Neural crest cell (in vitro differentiated cells): ENCODE data around the gene ZNF544. TPM values are rescaled to one million over a fixed set of nuclear protein-coding genes. Genes with fewer than 3 reads are reported as not detected.

Experiments used
- DNase-seq: peaks from one replicate; pipeline ENCODE4 v3.0.0; 2021; ENCODE audit warnings: low read depth, mixed read lengths, low spot score
- H3K27ac Mint-ChIP-seq: one replicate; pipeline ENCODE4 v1.8.0; 2021; ENCODE audit warnings: mild to moderate bottlenecking, mixed read lengths; ENCODE audit not compliant: unreplicated experiment
- H3K27me3 Mint-ChIP-seq: 2 replicates; pipeline ENCODE4 v1.8.0; 2021; ENCODE audit warnings: low read depth, mild to moderate bottlenecking, mixed read lengths
- H3K36me3 Mint-ChIP-seq: 2 replicates; pipeline ENCODE4 v1.8.0; 2021; ENCODE audit warnings: low read depth, mild to moderate bottlenecking, mixed read lengths
- H3K4me1 Mint-ChIP-seq: 2 replicates; pipeline ENCODE4 v1.8.0; 2021; ENCODE audit warnings: mixed read lengths
- H3K4me3 Mint-ChIP-seq: one replicate; pipeline ENCODE4 v1.8.0; 2021; ENCODE audit warnings: mild to moderate bottlenecking, mixed read lengths
- H3K9me3 Mint-ChIP-seq: 2 replicates; pipeline ENCODE4 v1.8.0; 2021; ENCODE audit warnings: mixed read lengths
- total RNA-seq: library from RNA; stranded (reverse); gene quantifications from 2 replicates; pipeline ENCODE4 v1.2.1, GENCODE V29; 2021
- TF ChIP-seq, protein P1 (sequence below): fragments of 200-600 bp; sonication (generic); conservative IDR thresholded peaks from 2 replicates; pipeline ENCODE4 v1.5.0; 2021; ENCODE audit warnings: antibody characterized with exemption, mild to moderate bottlenecking

ZNF544 gene
- total RNA-seq, 1 donor from 2014 or later: 47.4 TPM

DNA sequence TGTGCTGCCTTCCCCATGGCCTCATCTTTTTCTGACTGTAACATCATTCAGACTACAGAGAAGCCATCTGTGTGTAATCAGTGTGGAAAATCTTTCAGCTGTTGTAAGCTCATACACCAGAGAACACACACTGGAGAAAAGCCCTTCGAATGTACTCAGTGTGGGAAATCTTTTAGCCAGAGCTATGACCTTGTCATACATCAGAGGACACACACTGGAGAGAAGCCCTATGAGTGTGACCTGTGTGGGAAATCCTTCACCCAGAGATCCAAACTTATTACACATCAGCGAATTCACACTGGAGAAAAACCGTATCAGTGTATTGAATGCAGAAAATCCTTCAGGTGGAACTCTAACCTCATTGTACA is 32.9 kb downstream of the ZNF544 start:
- H3K4me3 Mint-ChIP-seq: no peak overlapping the region
- TF ChIP-seq, protein P1, sequence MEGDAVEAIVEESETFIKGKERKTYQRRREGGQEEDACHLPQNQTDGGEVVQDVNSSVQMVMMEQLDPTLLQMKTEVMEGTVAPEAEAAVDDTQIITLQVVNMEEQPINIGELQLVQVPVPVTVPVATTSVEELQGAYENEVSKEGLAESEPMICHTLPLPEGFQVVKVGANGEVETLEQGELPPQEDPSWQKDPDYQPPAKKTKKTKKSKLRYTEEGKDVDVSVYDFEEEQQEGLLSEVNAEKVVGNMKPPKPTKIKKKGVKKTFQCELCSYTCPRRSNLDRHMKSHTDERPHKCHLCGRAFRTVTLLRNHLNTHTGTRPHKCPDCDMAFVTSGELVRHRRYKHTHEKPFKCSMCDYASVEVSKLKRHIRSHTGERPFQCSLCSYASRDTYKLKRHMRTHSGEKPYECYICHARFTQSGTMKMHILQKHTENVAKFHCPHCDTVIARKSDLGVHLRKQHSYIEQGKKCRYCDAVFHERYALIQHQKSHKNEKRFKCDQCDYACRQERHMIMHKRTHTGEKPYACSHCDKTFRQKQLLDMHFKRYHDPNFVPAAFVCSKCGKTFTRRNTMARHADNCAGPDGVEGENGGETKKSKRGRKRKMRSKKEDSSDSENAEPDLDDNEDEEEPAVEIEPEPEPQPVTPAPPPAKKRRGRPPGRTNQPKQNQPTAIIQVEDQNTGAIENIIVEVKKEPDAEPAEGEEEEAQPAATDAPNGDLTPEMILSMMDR: no peak
- H3K9me3 Mint-ChIP-seq: peaks cover 32% of the 10 kb centered on the region
- no peak overlapping the region for H3K27ac Mint-ChIP-seq
- no peaks in the 10 kb centered on the region for H3K4me1 Mint-ChIP-seq
- peaks cover 87% of the 10 kb centered on the region for H3K36me3 Mint-ChIP-seq
- peaks cover 18% of the 10 kb centered on the region for H3K27me3 Mint-ChIP-seq
- DNase-seq: no peak

DNA sequence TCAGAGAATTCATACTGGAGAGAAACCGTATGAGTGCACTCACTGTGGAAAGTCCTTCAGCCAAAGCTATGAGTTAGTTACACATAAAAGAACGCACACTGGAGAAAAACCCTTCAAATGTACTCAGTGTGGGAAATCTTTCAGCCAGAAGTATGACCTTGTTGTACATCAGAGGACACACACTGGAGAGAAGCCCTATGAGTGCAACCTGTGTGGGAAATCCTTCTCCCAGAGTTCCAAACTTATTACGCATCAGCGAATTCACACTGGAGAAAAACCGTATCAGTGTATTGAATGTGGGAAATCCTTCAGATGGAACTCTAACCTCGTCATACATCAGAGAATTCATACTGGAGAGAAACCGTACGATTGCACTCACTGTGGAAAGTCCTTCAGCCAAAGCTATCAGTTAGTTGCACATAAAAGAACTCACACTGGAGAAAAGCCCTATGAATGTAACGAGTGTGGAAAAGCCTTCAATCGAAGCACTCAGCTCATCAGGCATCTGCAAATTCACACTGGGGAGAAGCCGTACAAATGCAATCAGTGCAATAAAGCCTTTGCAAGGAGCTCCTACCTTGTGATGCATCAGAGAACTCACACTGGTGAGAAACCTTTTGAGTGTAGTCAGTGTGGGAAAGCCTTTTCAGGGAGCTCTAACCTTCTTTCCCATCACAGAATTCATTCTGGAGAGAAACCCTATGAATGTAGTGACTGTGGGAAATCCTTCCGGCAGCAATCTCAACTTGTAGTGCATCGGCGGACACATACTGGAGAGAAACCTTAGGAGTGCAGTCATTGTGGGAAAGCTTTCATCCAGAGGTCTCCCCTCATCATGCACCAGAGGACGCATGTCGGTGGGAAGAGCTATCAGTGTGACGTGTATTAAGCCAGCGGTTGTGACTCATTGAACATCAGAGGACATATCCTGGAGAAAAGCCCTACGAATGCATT is 33.5 kb downstream of the ZNF544 start:
- Mint-ChIP-seq H3K4me3 (peak overlapping the region; percentile 49), H3K27me3 (peaks cover 21% of the 10 kb centered on the region), H3K36me3 (peaks cover 86% of the 10 kb centered on the region), H3K4me1 (no peaks in the 10 kb centered on the region), H3K9me3 (peaks cover 33% of the 10 kb centered on the region), H3K27ac (peak overlapping the region; percentile 35)
- TF ChIP-seq, protein P1: no peak
- no peak for DNase-seq

- Mint-ChIP-seq H3K27ac (peak overlapping the region; percentile 35), H3K27me3 (peaks cover 16% of the 10 kb centered on the region), H3K4me3 (peak overlapping the region; percentile 31), H3K36me3 (peaks cover 79% of the 10 kb centered on the region), H3K9me3 (peaks cover 27% of the 10 kb centered on the region), H3K4me1 (no peaks in the 10 kb centered on the region)
- TF ChIP-seq, protein P1: no peak
- DNase-seq: no peak
These were observed 34.2 kb downstream of the ZNF544 start for GRCh38 chr19:58262922-58263296.

DNA sequence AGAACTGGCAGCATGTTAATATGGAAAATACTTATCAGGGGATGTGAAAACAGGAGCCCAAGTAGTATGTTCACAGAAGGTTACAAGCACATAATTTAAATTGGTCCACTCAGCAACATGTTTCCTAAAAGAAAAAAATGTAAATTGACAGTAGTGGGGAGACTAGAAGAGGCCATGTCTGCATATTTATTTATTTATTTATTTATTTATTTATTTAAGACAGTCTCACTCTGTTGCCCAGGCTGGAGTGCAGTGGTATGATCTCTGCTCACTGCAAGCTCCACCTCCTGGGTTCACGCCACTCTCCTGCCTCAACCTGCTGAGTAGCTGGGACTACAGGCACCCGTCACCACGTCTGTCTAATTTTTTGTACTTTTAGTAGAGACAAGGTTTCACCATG is 36.4 kb downstream of the ZNF544 start:
- DNase-seq: no peak
- H3K27ac Mint-ChIP-seq: no peak overlapping the region
- H3K36me3 Mint-ChIP-seq: peaks cover 72% of the 10 kb centered on the region
- H3K9me3 Mint-ChIP-seq: peaks cover 28% of the 10 kb centered on the region
- TF ChIP-seq, protein P1: no peak
- H3K27me3 Mint-ChIP-seq: peaks cover 14% of the 10 kb centered on the region
- no peaks in the 10 kb centered on the region for H3K4me1 Mint-ChIP-seq
- no peak overlapping the region for H3K4me3 Mint-ChIP-seq

DNA sequence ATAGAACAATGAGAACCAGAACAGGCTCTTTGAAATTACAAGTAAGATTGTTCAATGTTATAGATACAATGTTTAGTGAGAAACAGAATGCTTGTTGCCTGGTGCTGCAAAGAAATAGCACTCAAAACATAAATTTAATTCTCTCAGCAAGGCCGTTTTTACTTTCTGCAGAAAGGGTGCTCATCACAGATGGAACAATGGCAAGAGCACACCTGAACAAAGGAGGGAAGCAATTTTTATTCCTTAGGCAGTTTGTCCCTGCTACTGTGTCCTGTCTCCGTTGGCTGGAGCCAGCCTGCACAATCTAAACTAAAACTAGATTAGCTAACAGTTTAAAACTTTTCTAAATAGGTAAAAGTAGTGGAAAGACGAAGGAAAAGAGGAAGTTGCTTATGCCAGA is 39.6 kb downstream of the ZNF544 start:
- TF ChIP-seq, protein P1: no peak
- no peak for DNase-seq
- H3K9me3 Mint-ChIP-seq: peaks cover 24% of the 10 kb centered on the region
- H3K27ac Mint-ChIP-seq: no peak overlapping the region
- H3K36me3 Mint-ChIP-seq: peaks cover 63% of the 10 kb centered on the region
- H3K27me3 Mint-ChIP-seq: peaks cover 9% of the 10 kb centered on the region
- no peaks in the 10 kb centered on the region for H3K4me1 Mint-ChIP-seq
- peak overlapping the region; percentile 54 for H3K4me3 Mint-ChIP-seq
